ENCODE data around the gene KLHL1.

GRCh38 chr13:69882451-69882850 is 225.8 kb downstream of the KLHL1 start:
- TF ChIP-seq TCF12 (IDR thresholded peaks at IDR 0.05; ENCODE audit: low read depth) (no peak), CREB1 (IDR thresholded peaks at IDR 0.05; ENCODE audit: low read depth) (no peak), TAF1 (IDR thresholded peaks at IDR 0.05; ENCODE audit: low read depth) (no peak), CEBPB (IDR thresholded peaks at IDR 0.05) (no peak), EP300 (IDR thresholded peaks at IDR 0.05; ENCODE audit: borderline replicate concordance) (no peak), RAD21 (IDR thresholded peaks at IDR 0.05; ENCODE audit: low read depth) (no peak), ZBTB7A (IDR thresholded peaks at IDR 0.05; ENCODE audit: low read depth) (no peak)

Measured in Ishikawa (cell line).